ENCODE data around the gene WNT16. TPM values are rescaled to one million over a fixed set of nuclear protein-coding genes. Genes with fewer than 3 reads are reported as not detected.

The WNT16 gene
- total and polyA plus RNA-seq, 2 experiments from 2014 or later = 0.45 to 0.73 TPM

- TF ChIP-seq ETS1 (IDR thresholded peaks at IDR 0.05) (no peak), POLR2AphosphoS5 (IDR thresholded peaks at IDR 0.05; ENCODE audit: low read depth) (no peak), ZNF114 (CRISPR knock-in tag; IDR thresholded peaks at IDR 0.05) (no peak), ZNF331 (CRISPR knock-in tag; IDR thresholded peaks at IDR 0.05; ENCODE audit: low read depth) (no peak), NANOG (IDR thresholded peaks at IDR 0.05; ENCODE audit: borderline replicate concordance) (no peak), JUNB (IDR thresholded peaks at IDR 0.05; ENCODE audit: unreplicated experiment) (no peak)
Observed at GRCh38 chr7:121334376-121334775, 5.6 kb downstream of the WNT16 start (continued).

- Mint-ChIP-seq H3K27me3 (ENCODE audit: insufficient read depth, low read depth, poor library complexity) (peaks cover 11% of the 10 kb centered on the region), H3K9me3 (no peaks in the 10 kb centered on the region), H3K27ac (no peak overlapping the region), H3K36me3 (ENCODE audit: low read depth) (no peaks in the 10 kb centered on the region), H3K4me1 (peaks cover 9% of the 10 kb centered on the region; the same call in 2 of the 3 replicates), H3K4me3 (no peak overlapping the region)
- H2AFZ ChIP-seq = no peak overlapping the region
- H4K20me1 ChIP-seq (replicated peaks; ENCODE audit: insufficient read depth) = no peaks in the 10 kb centered on the region
- H3K4me1 ChIP-seq (ENCODE audit: insufficient read depth) = peaks cover 14% of the 10 kb centered on the region; the same call in 1 of the 2 replicates
- no peaks in the 10 kb centered on the region for H3K36me3 ChIP-seq (ENCODE audit: insufficient read depth)
- DNase-seq (ENCODE audit: low spot score) = no peak
- H3F3A ChIP-seq (replicated peaks; ENCODE audit: low read depth) = no peaks in the 10 kb centered on the region
- H3K27ac ChIP-seq (ENCODE audit: low read depth) = no peak overlapping the region
- H3K4me2 ChIP-seq = no peak overlapping the region
- H3K79me2 ChIP-seq (replicated peaks; ENCODE audit: insufficient read depth) = no peaks in the 10 kb centered on the region
- TF ChIP-seq STAT1 (IDR thresholded peaks at IDR 0.05; ENCODE audit: unreplicated experiment) = no peak
- TF ChIP-seq POLR2AphosphoS5 (IDR thresholded peaks at IDR 0.05; ENCODE audit: low read depth) = no peak
- no peak for ATAC-seq
- no peaks in the 10 kb centered on the region for H3K9me2 ChIP-seq (ENCODE audit: insufficient read depth)
- H3K4me3 ChIP-seq = no peak overlapping the region
- H3K27me3 ChIP-seq (ENCODE audit: insufficient read depth) = peaks cover 27% of the 10 kb centered on the region
Observed at GRCh38 chr7:121334875-121335648, 6.3 kb downstream of the WNT16 start.

GRCh38 chr7:121336579-121336978 lies 7.8 kb downstream of the WNT16 start:
- H3K27ac ChIP-seq (ENCODE audit: low read depth) = no peak overlapping the region
- ATAC-seq (no peak), DNase-seq (ENCODE audit: low spot score) (no peak)
- H2AFZ ChIP-seq = no peak overlapping the region
- peaks cover 6% of the 10 kb centered on the region; the same call in 1 of the 2 replicates for H3K4me1 ChIP-seq (ENCODE audit: insufficient read depth)
- Mint-ChIP-seq H3K27ac (no peak overlapping the region), H3K36me3 (ENCODE audit: low read depth) (no peaks in the 10 kb centered on the region), H3K4me3 (no peak overlapping the region), H3K9me3 (no peaks in the 10 kb centered on the region), H3K27me3 (ENCODE audit: insufficient read depth, low read depth, poor library complexity) (peaks cover under 1% of the 10 kb centered on the region), H3K4me1 (0 out of 3 replicates have a peak, but pooled peaks cover 1% of the 10 kb centered on the region)
- no peak overlapping the region for H3K4me2 ChIP-seq
- H3K9me2 ChIP-seq (ENCODE audit: insufficient read depth) = no peaks in the 10 kb centered on the region
- H3F3A ChIP-seq (replicated peaks; ENCODE audit: low read depth) = no peaks in the 10 kb centered on the region
- no peaks in the 10 kb centered on the region for H3K36me3 ChIP-seq (ENCODE audit: insufficient read depth)
- peaks cover 12% of the 10 kb centered on the region for H3K27me3 ChIP-seq (ENCODE audit: insufficient read depth)
- H4K20me1 ChIP-seq (replicated peaks; ENCODE audit: insufficient read depth) = no peaks in the 10 kb centered on the region
- H3K4me3 ChIP-seq = no peak overlapping the region
- no peaks in the 10 kb centered on the region for H3K79me2 ChIP-seq (replicated peaks; ENCODE audit: insufficient read depth)
- TF ChIP-seq ZNF462 (CRISPR knock-in tag; IDR thresholded peaks at IDR 0.05) = no peak
- TF ChIP-seq REST (IDR thresholded peaks at IDR 0.05; ENCODE audit: unreplicated experiment) = no peak
- TF ChIP-seq POLR2AphosphoS5 (IDR thresholded peaks at IDR 0.05; ENCODE audit: low read depth) = no peak
